Mesenteric fat pad (tissue), 1 donor: ENCODE data around the gene ANKRD20A1. TPM values are rescaled to one million over a fixed set of nuclear protein-coding genes. Genes with fewer than 3 reads are reported as not detected.
"Not testable (repeated sequence)": the region's sequence is repeated elsewhere in the genome, so short reads cannot be mapped to it uniquely, and the experiment has no call there.

Experiments used
- DNase-seq: peaks from one replicate; pipeline ENCODE4 v3.0.0-alpha.2; 2020; ENCODE audit warnings: low spot score
- long read RNA-seq: library from polyadenylated mRNA; unstranded; transcript quantifications from one replicate; pipeline ENCODE4 v2.0.0, GENCODE V29; 2020
- total RNA-seq: library from RNA; stranded (reverse); fragmentation: NEBNext Ultra II Directional; extraction: Animal tissue kit (Norgen Biotek cat#: 25700); gene quantifications from one replicate; pipeline ENCODE4 v1.2.1, GENCODE V29; 2021
- donor health status: DM: yes; HTN: yes; CAD: no.

Gene ANKRD20A1
- 2.2 TPM for total RNA-seq
- long read RNA-seq = 0 reads

GRCh38 chr9:67858871-67859270 lies at the start of gene ANKRD20A1:
TSS of gene ANKRD20A1 (plus strand) at chr9:67858931. CDS start at chr9:67859427, 496 bp downstream.
- not testable (repeated sequence) for DNase-seq

GRCh38 chr9:67832088-67832487 lies 26.6 kb upstream of the ANKRD20A1 start:
- DNase-seq = not testable (repeated sequence)
